GM08714 (cell line): Measurements from ENCODE around the gene SLC35E2B.
"Not testable (repeated sequence)": the region's sequence is repeated elsewhere in the genome, so short reads cannot be mapped to it uniquely, and the experiment has no call there.

ENCODE experiments used
- H3K4me3 ChIP-seq: fragments of 200-500 bp; sonication (Bioruptor generic); 2 replicates; pipeline ENCODE4 v1.5.1; 2014; ENCODE audit warnings: mild to moderate bottlenecking, low read length, inconsistent platforms
- ZNF274 ChIP-seq: IDR thresholded peaks from 2 replicates; pipeline ENCODE4 v1.6.1; 2012; ENCODE audit warnings: mild to moderate bottlenecking, low read depth, low read length

SLC35E2B gene

DNA sequence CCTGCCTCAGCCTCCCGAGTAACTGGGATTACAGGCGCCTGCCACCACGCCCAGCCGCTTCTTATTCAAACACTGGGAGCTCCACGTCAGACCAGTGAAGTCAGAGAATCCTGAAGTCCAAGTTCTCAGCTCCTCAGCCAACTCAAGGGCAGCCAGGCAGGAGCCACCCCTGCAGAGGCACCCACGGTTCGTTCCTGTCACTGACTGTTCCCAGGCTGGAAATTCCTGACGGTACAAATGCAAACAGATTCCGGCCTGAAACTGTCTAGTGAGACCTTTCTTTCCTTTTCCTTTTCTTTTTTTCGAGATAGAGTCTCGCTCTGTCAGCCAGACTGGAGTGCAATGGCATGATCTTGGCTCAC lies 11.7 kb downstream of the SLC35E2B start:
- H3K4me3 ChIP-seq, result no peak overlapping the region
- TF ChIP-seq ZNF274, result no peak

DNA sequence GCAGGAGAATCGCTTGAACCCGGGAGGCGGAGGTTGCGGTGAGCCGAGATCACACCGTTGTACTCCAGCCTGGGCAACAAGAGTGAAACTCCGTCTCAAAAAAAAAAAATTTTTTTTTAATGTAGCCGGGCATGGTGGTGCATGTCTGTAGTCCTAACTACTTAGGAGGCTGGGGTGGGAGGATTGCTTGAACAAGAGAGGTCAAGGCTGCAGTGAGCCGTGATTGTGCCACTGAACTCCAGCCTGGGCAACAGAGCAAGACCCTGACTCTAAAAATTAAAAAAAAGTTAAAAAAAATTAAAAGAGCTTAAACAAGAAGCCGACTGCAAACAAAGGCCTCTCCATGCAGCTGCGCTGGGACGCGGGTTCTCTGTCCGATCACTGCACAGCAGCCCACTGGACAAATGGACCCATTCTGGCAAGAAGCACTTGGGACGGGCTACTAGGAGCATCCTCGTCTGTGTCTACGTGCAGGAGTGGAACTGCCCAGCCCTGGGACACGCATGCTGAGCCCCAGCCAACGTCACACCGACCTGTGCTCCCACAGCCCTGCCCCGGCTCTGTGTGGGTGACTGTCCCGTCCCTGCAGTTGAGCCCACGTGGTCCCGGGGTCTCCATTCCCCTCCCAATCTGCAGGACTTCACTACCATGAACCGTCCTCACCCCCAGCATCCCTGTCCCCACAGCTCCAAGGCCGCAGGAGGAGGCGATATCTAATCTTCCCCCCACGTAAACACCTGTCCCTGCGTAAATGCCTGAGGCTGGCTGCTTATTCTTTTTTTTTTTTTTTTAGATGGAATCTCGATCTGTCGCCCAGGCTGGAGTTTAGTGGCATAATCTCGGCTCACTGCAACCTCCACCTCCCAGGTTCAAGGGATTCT lies 12.3 kb downstream of the SLC35E2B start:
- no peak overlapping the region for H3K4me3 ChIP-seq
- no peak for TF ChIP-seq ZNF274

DNA sequence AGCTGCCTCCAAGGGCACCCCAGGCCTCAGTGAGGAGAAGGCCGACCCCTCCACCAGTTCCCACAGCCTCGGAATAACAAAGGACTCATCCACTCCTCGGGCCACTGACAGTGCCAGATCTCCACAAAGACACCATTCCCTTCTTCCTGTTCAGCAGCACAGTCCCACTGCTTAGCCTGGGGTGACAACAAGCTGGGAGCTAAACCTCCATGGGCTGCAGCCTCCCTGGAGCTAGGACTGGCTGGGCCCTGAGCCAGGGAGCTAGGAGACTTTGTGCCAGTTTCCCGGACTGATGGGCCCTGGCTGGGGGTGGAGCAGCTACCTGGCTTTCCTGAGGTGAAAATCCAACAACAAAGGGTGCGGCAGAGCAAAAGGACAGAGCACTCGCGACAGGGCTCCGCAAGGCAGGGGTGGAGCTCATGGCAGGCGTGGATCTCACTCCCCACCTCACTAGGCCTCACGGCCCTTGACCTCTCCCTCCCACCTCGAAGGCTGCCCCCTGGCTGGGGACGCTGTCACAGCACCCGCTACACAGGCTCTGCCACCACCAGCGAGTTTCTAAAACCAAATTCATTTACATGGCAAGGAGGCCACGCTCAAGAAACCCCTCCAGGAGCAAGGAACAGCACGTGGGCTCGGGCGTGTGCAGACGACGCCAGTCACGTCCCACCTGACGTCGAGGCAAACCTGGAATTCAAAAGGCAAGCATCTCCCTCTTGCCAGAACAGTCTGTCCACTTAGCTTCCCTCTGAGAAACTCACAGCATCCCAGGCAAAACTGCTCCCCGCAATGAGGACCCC lies 13.8 kb downstream of the SLC35E2B start:
- TF ChIP-seq ZNF274, result no peak
- H3K4me3 ChIP-seq, result peak overlapping the region; percentile 4; the same call in 1 of the 2 replicates

DNA sequence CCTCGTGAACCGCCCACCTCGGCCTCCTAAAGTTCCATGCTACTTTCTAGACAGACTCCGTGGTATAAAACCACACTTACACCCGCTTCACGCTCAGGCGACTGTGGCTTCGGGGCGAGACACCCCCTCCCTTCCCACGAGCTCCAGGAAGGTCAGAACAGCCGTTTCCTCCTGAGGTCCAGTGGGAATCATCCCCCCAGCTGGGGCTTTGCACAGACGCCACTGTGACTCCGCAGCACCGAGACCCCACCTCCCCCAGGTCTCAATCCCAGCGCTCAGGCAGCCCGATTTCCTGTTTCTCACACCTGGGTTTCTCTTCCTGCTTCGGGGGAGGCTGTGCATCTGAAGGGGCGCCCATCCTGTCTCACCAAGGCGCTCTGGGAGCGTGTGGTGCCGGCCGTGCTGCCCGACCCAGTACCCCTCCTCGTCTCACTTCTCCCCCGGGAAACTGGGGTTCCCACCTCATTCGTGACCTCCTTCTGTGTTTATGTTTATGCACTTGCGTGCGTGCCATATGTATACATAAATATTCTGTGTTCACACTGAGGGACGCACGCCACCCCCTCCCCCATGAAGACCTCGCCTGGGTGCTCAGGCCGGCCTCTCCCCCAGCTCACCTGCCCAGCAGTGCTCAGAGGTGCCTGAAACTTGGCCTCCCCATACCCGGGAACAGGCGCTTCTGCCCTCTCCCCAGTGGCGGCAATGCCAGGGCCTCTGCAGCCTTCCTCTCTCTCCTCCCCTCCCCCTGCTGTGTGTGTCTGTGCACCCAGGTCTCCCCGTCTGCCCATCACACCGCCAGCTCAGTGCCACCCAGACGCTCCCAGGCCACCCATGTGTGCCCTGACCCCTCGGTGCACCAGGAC lies 14.6 kb downstream of the SLC35E2B start:
- no peak for TF ChIP-seq ZNF274
- peak overlapping the region; percentile 4; the same call in 1 of the 2 replicates for H3K4me3 ChIP-seq

DNA sequence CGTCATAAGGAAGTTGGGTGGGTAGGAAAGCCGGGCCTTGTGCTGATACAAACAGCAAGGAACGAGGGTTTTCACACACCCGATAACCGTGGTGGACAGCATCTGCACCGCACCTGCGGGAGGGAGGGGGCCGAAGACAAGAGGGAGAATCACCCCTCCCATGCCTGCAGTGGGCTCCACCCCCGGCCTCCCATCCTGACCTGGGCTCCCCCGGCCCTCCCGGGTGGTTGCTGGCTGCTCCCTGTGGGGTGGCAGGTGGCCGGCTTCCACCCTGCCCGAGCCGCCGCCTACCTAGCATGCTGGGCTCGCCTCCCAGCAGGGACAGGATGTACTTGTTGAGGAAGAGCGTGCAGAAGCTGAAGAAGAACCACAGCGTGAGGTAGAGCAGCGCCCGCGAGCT lies 16.5 kb downstream of the SLC35E2B start:
- not testable (repeated sequence) for H3K4me3 ChIP-seq

DNA sequence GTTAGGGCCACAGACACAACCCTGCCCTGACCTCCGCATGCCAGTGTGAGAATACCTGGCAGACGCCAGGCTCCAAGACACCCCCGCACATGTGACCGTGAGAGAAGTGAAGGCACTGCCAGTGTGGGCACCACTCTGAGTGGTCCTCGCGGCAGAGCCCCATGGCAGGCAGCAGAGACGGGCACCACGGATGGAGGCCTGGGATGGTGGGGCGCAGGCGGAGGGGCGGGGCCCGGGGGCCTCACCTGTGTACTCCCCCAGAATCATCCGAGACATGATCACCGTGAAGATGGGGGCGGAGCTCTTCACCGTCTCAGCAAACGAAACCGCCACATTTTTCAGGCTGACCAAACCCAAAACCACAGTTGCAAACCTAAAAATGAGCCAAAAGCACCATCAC lies 17.4 kb downstream of the SLC35E2B start:
- H3K4me3 ChIP-seq, result not testable (repeated sequence)

DNA sequence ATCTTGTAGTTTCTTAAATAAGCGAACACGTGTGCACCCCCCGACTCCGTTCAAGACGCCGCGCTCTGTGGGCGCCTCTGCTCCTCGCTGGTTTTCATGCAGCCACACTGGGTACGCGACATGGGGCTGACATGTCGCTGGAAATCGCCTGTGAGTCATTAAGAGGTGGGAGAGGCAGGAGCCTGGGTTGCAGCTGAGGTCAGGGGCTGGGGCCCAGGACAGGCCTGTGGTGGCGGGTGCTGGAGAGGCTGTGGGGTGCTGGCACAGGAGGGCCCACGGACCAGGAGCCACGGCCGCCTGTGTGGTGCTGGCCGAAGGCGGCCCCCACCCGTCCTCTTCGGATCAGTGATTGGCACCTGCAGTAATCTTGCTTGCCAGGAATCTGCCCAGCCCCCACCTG lies 17.8 kb downstream of the SLC35E2B start:
- H3K4me3 ChIP-seq, result not testable (repeated sequence)

DNA sequence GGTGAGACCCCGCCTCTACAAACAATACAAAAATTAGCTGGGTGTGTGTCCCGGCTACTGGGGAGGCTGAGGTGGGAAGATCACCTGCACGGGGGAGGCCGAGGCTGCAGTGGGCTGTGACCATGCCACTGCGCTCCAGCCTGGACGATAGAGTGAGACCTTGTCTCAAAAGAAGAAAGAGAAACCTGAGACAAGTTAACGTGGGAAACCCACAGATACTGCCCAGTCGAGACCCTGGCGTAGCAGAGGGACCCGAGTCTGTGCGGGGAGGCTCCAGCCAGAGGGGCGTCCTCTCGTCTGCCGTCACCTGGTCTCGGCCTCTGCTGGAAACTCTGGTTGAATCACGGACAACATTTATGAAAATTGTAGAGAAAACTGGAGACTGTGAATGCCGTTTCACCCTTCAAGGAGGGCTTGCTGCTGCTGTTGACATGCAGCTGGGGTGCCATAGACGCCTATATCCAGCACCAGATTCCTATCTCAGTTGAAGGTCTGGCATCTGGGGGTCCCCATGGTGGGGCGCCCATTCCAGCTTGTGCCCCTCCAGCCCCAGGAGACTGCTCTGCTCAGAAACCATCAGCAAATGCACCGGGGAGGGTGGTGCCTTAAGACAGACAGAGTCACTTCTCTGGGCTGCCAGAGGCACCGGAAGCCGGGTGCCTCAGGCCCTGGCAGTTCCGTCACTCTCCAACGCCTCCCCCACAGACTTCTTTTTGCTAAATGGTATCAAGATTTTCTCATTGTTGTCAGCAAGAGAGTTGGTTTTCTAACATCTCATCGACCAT lies 20.2 kb downstream of the SLC35E2B start:
- TF ChIP-seq ZNF274, result no peak
- H3K4me3 ChIP-seq, result no peak overlapping the region

DNA sequence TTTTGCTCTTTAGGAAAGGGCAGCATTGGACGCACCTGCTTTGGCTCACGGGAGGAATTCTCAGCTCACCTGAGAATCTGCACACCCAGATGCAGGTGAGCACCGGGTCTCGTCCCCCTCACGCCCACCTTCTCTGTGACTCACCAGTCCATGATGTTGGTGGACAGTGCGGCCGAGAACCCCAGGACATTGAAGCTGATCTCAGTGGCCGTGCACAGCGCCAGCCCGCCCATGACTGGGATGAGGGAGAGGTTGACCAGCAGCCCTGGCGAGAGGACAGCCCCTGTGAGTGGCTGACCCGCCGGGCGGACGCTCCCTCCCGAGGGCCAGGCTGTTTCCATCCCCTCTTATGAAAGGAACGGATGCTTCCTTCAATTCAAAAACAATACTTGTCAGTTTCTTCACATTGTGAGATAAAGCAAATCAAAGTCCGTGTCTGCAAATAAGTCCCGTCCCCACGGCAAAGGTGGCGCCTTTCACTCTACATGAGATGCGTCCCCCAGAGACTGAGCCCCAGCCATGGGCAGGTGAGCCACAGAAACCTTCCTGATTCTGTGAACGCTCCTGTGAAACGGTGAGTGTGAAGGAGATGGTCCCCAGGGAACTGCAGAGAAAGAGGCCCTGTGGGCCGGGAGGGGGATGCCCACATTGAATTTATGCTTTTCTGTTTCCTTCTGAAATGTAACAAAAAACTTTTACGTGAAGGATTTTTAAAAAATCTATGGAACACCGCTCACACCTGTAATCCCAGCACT lies 21.1 kb downstream of the SLC35E2B start:
- TF ChIP-seq ZNF274, result no peak
- no peak overlapping the region for H3K4me3 ChIP-seq

DNA sequence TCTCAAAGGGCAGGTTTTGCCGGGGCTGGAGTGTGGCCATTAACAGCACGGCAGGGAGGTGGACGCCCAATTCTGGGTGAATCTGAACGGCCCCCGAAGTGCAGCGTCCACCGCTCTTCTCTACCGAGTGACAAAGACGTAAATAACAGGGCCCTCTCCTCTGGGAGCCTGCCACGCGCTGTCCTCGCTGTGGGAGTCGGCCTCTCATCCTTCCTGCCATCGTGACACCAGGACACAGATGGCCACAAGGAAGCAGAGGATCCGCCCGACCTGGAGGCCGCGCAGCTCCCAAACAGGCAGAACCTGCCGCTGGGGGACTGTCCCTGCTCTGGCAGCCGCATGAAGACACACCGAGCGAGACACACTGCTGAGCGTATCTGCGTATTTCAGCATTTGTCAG lies 21.7 kb downstream of the SLC35E2B start:
- no peak for TF ChIP-seq ZNF274
- no peak overlapping the region for H3K4me3 ChIP-seq

DNA sequence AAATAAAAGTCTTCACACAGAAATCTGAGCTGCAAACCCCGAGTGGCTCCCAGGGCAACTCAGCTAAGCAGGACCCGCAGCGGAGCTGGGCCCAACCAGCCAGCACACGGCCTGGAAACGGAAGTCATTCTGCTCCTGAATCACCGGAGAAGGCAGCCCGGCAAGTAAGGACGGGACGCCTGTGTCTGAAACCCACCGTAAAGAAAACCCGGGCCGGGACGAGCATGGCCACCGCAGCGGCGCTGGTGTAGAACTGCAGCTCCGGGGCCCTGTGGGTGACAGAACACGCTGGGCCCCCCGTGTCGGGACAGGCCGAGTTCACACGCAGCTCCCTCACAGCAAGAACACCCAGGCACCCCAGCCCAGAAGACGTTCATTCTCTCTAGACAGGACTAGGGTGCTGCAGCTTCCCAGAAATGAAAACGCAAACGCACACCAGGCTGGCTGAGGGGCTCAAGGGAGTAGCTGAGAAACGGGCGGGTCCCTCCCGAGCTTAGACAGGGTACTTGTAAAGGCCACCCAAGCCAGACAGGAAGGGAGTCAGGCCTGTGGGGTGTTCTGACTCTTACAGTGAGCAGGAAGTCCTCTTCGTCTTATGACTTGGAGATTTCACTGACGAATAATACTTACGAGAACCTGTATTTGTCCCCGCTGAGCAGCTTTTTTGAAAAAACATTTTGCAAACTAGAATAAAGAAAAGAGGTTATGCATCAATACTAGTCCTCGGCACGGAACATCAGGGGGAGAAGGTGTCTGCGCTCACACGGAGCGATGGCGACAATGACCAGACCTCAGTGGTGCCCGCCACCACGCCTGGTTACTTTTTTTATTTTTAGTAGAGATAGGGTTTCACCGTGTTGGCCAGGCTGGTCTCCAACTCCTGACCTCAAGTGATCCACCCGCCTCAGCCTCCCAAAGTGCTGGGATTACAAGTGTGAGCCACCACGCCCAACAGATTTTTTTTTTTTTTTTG lies 22.8 kb downstream of the SLC35E2B start:
- H3K4me3 ChIP-seq, result no peak overlapping the region
- no peak for TF ChIP-seq ZNF274

DNA sequence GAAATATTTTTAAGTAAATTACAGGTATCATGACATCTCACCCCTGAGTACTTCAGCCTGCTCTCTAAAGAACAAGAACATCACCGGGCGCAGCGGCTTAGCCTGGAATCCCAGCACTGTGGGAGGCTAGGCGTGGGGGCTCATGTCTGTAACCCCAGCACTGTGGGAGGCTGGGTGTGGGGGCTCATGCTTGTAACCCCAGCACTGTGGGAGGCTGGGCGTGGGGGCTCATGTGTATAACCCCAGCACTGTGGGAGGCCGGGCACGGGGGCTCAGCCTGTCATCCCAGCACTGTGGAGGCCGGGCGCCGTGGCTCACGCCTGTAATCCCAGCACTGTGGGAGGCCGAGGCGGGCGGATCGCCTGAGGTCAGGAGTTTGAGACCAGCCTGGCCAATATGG lies 26.1 kb downstream of the SLC35E2B start:
- no peak overlapping the region for H3K4me3 ChIP-seq
- TF ChIP-seq ZNF274, result no peak
